ENCODE data around the gene ARHGAP20. TPM values are rescaled to one million over a fixed set of nuclear protein-coding genes. Genes with fewer than 3 reads are reported as not detected.

Gene ARHGAP20
- total RNA-seq, 4 donors from 2014 or later: 1.4 to 4.8 (median 2.5) TPM

GRCh38 chr11:110720431-110721275, 8.4 kb upstream of the ARHGAP20 start:
- DNase-seq: no peak
- intact Hi-C loops (cut with DNase I): no loop called here
- TF ChIP-seq CTCF (IDR thresholded peaks at IDR 0.05) (no peak), POLR2A (IDR thresholded peaks at IDR 0.05) (no peak)
- Histone ChIP-seq H3K36me3 (no peaks in the 10 kb centered on the region), H3K4me1 (peaks cover 0 to 18% (median 5%) of the 10 kb centered on the region in 3 donors), H3K9me3 (no peaks in the 10 kb centered on the region), H3K27ac (no peak overlapping the region), H3K4me3 (no peak overlapping the region), H3K27me3 (no peaks in the 10 kb centered on the region)
- WGBS, 2 donors: 47 to 53% methylated on average over 3 of the region's 3 CpGs

- TF ChIP-seq CTCF (IDR thresholded peaks at IDR 0.05) (no peak), POLR2A (IDR thresholded peaks at IDR 0.05) (no peak)
- H3K4me1 ChIP-seq: peaks cover 5 to 41% (median 8%) of the 10 kb centered on the region in 3 donors
- no peak overlapping the region for H3K4me3 ChIP-seq
- intact Hi-C loops (cut with DNase I): no loop called here
- H3K27ac ChIP-seq: no peak overlapping the region
- H3K27me3 ChIP-seq: peaks cover 0 to 16% (median 0%) of the 10 kb centered on the region in 4 donors
- no peaks in the 10 kb centered on the region for H3K36me3 ChIP-seq
- H3K9me3 ChIP-seq: no peaks in the 10 kb centered on the region
- no peak for DNase-seq
- WGBS, 2 donors: 91 to 100% methylated on average over 2 of the region's 2 CpGs
Observed at GRCh38 chr11:110716361-110716760, 4.1 kb upstream of the ARHGAP20 start.

GRCh38 chr11:110715541-110715940, 3.3 kb upstream of the ARHGAP20 start:
- DNase-seq: no peak
- intact Hi-C loops (cut with DNase I): no loop called here
- TF ChIP-seq POLR2A (IDR thresholded peaks at IDR 0.05): no peak
- no peak for TF ChIP-seq CTCF (IDR thresholded peaks at IDR 0.05)
- H3K27me3 ChIP-seq: peaks cover 0 to 22% (median 0%) of the 10 kb centered on the region in 4 donors
- H3K9me3 ChIP-seq: no peaks in the 10 kb centered on the region
- WGBS, 2 donors: 13 to 30% methylated on average over 1 of the region's 1 CpG
- peaks cover 0 to 41% (median 14%) of the 10 kb centered on the region in 3 donors for H3K4me1 ChIP-seq
- no peak overlapping the region for H3K27ac ChIP-seq
- H3K36me3 ChIP-seq: no peaks in the 10 kb centered on the region
- no peak overlapping the region for H3K4me3 ChIP-seq

GRCh38 chr11:110713449-110713776, 1.2 kb upstream of the ARHGAP20 start:
- H3K27me3 ChIP-seq: peaks cover 0 to 27% (median 0%) of the 10 kb centered on the region in 4 donors
- TF ChIP-seq POLR2A (IDR thresholded peaks at IDR 0.05) (no peak), CTCF (IDR thresholded peaks at IDR 0.05) (no peak)
- no peaks in the 10 kb centered on the region for H3K36me3 ChIP-seq
- intact Hi-C loops (cut with DNase I): no loop called here
- 29 to 40% methylated on average over 9 of the region's 9 CpGs for WGBS, 2 donors
- H3K27ac ChIP-seq: peak overlapping the region in 3 of 4 donors; percentile 39 to 91 (median 85)
- DNase-seq: no peak
- H3K4me3 ChIP-seq: peak overlapping the region in 3 of 4 donors; percentile 64 to 81 (median 69)
- H3K4me1 ChIP-seq: peaks cover 0 to 47% (median 14%) of the 10 kb centered on the region in 3 donors
- H3K9me3 ChIP-seq: no peaks in the 10 kb centered on the region

GRCh38 chr11:110712659-110713448, 617 bp upstream of the ARHGAP20 start:
- peak overlapping the region; percentile 39 to 91 (median 78) for H3K27ac ChIP-seq
- 2 to 9% methylated on average over 13 to 19 of the region's 50 CpGs for WGBS, 2 donors
- H3K27me3 ChIP-seq: peaks cover 0 to 27% (median 0%) of the 10 kb centered on the region in 4 donors
- intact Hi-C loops (cut with DNase I): no loop called here
- peaks cover 0 to 47% (median 14%) of the 10 kb centered on the region in 3 donors for H3K4me1 ChIP-seq
- H3K36me3 ChIP-seq: no peaks in the 10 kb centered on the region
- H3K9me3 ChIP-seq: no peaks in the 10 kb centered on the region
- no peak for TF ChIP-seq POLR2A (IDR thresholded peaks at IDR 0.05)
- no peak for DNase-seq
- H3K4me3 ChIP-seq: peak overlapping the region; percentile 64 to 81 (median 67)
